IMR-90 (cell line): ENCODE results near the gene PRKG2.

ENCODE experiments used
- CEBPB ChIP-seq: IDR thresholded peaks from 2 replicates; pipeline ENCODE4 v1.6.1; 2012; ENCODE audit warnings: low read depth, low read length, improper control_type of control experiment
- FOS ChIP-seq: fragments of 150-350 bp; IDR thresholded peaks from 2 replicates; pipeline ENCODE4 v1.6.1; 2016; ENCODE audit warnings: low read depth, low read length
- MAFK ChIP-seq: IDR thresholded peaks from 2 replicates; pipeline ENCODE4 v1.6.1; 2012; ENCODE audit warnings: low read depth, low read length, improper control_type of control experiment
- MXI1 ChIP-seq: IDR thresholded peaks from 2 replicates; pipeline ENCODE4 v1.6.1; 2012; ENCODE audit warnings: low read depth, mild to moderate bottlenecking, low read length, moderate library complexity, borderline replicate concordance
- POLR2A ChIP-seq: IDR thresholded peaks from 2 replicates; pipeline ENCODE4 v1.6.1; 2012; ENCODE audit warnings: mild to moderate bottlenecking, low read depth, low read length
- RAD21 ChIP-seq: IDR thresholded peaks from 2 replicates; pipeline ENCODE4 v1.6.1; 2012; ENCODE audit warnings: low read length, improper control_type of control experiment
- RFX5 ChIP-seq: IDR thresholded peaks from 2 replicates; pipeline ENCODE4 v1.8.0; 2012; ENCODE audit warnings: low read depth, mild to moderate bottlenecking, low read length, moderate library complexity
- SMC3 ChIP-seq: fragments of 150-350 bp; IDR thresholded peaks from 2 replicates; pipeline ENCODE4 v1.6.1; 2016; ENCODE audit warnings: low read depth, mild to moderate bottlenecking, antibody characterized with exemption, low read length, moderate library complexity
- TF ChIP-seq, protein P1 (sequence below): conservative IDR thresholded peaks from 2 replicates; pipeline ENCODE4 v1.5.1; 2012; ENCODE audit warnings: mild to moderate bottlenecking, low read depth, low read length, improper control_type of control experiment

GRCh38 chr4:81250430-81250829, 35.4 kb upstream of the PRKG2 start:
- TF ChIP-seq CEBPB (no peak), POLR2A (no peak), RFX5 (no peak), MXI1 (no peak), MAFK (no peak), RAD21 (no peak), FOS (no peak), SMC3 (no peak)
- TF ChIP-seq, protein P1, sequence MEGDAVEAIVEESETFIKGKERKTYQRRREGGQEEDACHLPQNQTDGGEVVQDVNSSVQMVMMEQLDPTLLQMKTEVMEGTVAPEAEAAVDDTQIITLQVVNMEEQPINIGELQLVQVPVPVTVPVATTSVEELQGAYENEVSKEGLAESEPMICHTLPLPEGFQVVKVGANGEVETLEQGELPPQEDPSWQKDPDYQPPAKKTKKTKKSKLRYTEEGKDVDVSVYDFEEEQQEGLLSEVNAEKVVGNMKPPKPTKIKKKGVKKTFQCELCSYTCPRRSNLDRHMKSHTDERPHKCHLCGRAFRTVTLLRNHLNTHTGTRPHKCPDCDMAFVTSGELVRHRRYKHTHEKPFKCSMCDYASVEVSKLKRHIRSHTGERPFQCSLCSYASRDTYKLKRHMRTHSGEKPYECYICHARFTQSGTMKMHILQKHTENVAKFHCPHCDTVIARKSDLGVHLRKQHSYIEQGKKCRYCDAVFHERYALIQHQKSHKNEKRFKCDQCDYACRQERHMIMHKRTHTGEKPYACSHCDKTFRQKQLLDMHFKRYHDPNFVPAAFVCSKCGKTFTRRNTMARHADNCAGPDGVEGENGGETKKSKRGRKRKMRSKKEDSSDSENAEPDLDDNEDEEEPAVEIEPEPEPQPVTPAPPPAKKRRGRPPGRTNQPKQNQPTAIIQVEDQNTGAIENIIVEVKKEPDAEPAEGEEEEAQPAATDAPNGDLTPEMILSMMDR = no peak
